ENCODE results near the gene METTL25. TPM values are rescaled to one million over a fixed set of nuclear protein-coding genes. Genes with fewer than 3 reads are reported as not detected.

Gene METTL25
- total and polyA plus RNA-seq, 2 of the 8 experiments (the other 6 are each of a cell fraction or from before 2014, with no cell fraction given): 2.4 to 8.3 TPM

DNA sequence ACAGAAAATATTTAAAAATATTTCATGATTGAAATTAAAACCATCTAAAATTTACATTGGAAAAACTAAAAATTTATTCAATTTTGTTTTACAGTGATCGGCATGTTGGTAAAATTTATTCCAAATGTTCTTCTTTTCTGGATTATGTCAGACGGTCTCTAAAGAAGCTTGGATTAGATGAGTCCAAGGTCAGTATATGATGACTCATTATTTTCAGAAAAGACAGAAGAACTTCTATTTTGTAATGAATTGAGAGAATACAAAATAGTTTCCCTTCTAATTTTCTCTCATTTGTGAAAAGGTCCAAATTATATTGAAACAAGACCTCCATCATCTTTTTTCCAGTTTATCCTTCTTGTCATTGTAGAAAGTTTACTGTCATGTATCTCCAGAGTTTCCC, 98.3 kb downstream of the METTL25 start (continued):
- TF ChIP-seq POLR2AphosphoS5 (IDR thresholded peaks at IDR 0.05; ENCODE audit: low read depth, low read length): no peak
